Activated B cell treated with CpG ODN at 0.5 μM for 24 hours (primary cell): ENCODE measurements around the gene IGSF9. TPM values are rescaled to one million over a fixed set of nuclear protein-coding genes. Genes with fewer than 3 reads are reported as not detected.

Source experiments
- ATAC-seq: fragments of 200-7000 bp; cut with Tn5 transposase; one replicate; pipeline ENCODE4 v1.10.0; 2021; ENCODE audit warnings: low read depth, mild to moderate bottlenecking, moderate library complexity
- CTCF ChIA-PET: fragments of 350-600 bp; sonication (Branson Sonifier 250); formaldehyde crosslinking; loops from one replicate; lab custom pipeline; 2021; ENCODE audit warnings: antibody characterized with exemption; lab: Charles Lee
- POLR2A ChIA-PET: fragments of 350-600 bp; sonication (Branson Sonifier 250); formaldehyde crosslinking; loops from one replicate; lab custom pipeline; 2021; ENCODE audit warnings: antibody characterized with exemption; lab: Charles Lee
- DNase-seq: peaks from one replicate; pipeline ENCODE4 v3.0.0; 2022
- H3K27ac Mint-ChIP-seq: one replicate; pipeline ENCODE4 v1.8.0; 2020; ENCODE audit warnings: mixed read lengths
- H3K27me3 Mint-ChIP-seq: one replicate; pipeline ENCODE4 v1.8.0; 2021; ENCODE audit warnings: mixed read lengths
- H3K36me3 Mint-ChIP-seq: one replicate; pipeline ENCODE4 v1.8.0; 2021; ENCODE audit warnings: low read depth, mixed read lengths
- H3K4me1 Mint-ChIP-seq: one replicate; pipeline ENCODE4 v1.8.0; 2021; ENCODE audit warnings: mixed read lengths
- H3K4me3 Mint-ChIP-seq: one replicate; pipeline ENCODE4 v1.8.0; 2020; ENCODE audit warnings: mild to moderate bottlenecking, mixed read lengths
- H3K9me3 Mint-ChIP-seq: one replicate; pipeline ENCODE4 v1.8.0; 2020; ENCODE audit warnings: mixed read lengths
- intact Hi-C: fragments of 100-400 bp; cut with micrococcal nuclease; formaldehyde crosslinking; loops from one replicate; pipeline ENCODE4 v1.15.1; 2024
- total RNA-seq: library from RNA; stranded (reverse); gene quantifications from 2 replicates; pipeline ENCODE4 v1.2.3, GENCODE V29; 2022
- TF ChIP-seq, protein P1 (sequence below): fragments of 200-600 bp; IDR thresholded peaks from one replicate; pipeline ENCODE4 v1.8.0; 2022; ENCODE audit warnings: antibody characterized with exemption, mild to moderate bottlenecking

Gene IGSF9
- total RNA-seq, 1 donor from 2014 or later: not detected

DNA sequence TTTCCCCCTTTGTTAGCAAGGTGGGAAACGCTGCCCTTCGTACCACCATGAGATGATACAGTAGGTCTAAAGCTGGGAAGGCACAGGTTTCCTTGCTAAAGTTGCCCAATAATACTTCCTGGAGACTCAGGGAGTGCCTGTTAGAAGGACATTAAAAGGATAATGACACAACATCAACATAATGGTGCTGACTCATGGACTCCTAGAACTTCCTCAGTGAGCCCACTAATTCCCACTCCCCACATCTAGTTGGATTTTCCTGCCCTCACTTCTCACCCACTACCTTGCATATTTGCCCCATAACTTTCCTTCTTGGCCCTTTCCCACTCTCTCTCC lies 62.9 kb downstream of the IGSF9 start:
- H3K36me3 Mint-ChIP-seq: no peaks in the 10 kb centered on the region
- TF ChIP-seq, protein P1, sequence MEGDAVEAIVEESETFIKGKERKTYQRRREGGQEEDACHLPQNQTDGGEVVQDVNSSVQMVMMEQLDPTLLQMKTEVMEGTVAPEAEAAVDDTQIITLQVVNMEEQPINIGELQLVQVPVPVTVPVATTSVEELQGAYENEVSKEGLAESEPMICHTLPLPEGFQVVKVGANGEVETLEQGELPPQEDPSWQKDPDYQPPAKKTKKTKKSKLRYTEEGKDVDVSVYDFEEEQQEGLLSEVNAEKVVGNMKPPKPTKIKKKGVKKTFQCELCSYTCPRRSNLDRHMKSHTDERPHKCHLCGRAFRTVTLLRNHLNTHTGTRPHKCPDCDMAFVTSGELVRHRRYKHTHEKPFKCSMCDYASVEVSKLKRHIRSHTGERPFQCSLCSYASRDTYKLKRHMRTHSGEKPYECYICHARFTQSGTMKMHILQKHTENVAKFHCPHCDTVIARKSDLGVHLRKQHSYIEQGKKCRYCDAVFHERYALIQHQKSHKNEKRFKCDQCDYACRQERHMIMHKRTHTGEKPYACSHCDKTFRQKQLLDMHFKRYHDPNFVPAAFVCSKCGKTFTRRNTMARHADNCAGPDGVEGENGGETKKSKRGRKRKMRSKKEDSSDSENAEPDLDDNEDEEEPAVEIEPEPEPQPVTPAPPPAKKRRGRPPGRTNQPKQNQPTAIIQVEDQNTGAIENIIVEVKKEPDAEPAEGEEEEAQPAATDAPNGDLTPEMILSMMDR: no peak
- no peak for ATAC-seq
- no peak overlapping the region for H3K27ac Mint-ChIP-seq
- H3K9me3 Mint-ChIP-seq: no peaks in the 10 kb centered on the region
- H3K4me3 Mint-ChIP-seq: no peak overlapping the region
- CTCF ChIA-PET: interaction anchor here (1.3 kb wide), 1 partner anchor 10 kb away, joined by 4 read pairs; no protein-coding TSS in a partner anchor
- H3K4me1 Mint-ChIP-seq: no peaks in the 10 kb centered on the region
- POLR2A ChIA-PET: no interaction called here
- intact Hi-C loops: loop anchor here (5.0 kb wide), 1 partner anchor 40 kb away; no protein-coding TSS in a partner anchor
- DNase-seq: no peak
- no peaks in the 10 kb centered on the region for H3K27me3 Mint-ChIP-seq

DNA sequence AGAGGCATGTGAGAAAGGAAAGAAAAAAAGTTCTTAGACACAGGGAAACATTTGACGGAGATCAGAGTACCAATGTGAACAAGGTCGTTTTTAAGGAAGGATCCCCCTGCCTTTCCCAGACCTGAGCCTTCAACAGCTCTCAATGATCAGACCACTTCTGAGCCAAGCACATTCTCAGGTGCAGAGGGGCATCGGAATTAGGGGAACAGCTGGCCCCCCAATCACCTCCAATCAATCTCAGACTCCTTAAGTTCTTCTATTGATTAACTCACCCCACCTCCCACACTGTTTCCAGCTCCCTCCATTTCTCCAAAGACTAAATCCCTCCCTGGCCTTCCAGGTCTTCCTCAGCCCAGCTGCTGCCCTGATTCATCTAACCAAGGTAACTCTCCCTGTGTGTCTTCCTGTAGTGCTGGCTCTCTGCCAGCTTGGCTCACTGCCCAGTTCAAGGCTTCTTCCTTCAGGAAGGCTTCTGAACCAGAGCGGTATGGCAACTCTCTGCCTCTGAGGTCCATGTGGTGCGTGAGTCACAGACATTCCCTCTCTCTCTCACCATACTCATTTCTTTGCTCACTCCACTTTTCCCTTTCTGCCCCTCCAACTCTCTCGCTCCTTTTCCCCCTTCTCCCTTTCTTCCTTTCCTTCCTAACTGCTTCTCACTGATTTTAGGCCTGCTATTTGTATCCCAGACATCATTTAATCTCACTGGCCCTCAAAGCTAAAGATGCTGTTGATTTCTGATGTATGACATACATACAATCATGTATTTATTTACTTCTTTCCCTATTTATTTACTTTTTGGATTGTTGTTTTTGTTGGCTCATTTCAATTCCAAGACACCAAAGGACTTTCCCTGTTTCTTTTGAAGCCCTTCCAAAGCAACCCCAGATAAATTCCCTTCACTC lies 63.5 kb downstream of the IGSF9 start:
- no peak for ATAC-seq
- TF ChIP-seq, protein P1: no peak
- intact Hi-C loops: loop anchor here (5.0 kb wide), 1 partner anchor 40 kb away; no protein-coding TSS in a partner anchor
- Mint-ChIP-seq H3K4me1 (no peaks in the 10 kb centered on the region), H3K4me3 (no peak overlapping the region), H3K27me3 (no peaks in the 10 kb centered on the region), H3K9me3 (no peaks in the 10 kb centered on the region), H3K27ac (no peak overlapping the region), H3K36me3 (no peaks in the 10 kb centered on the region)
- DNase-seq: no peak
- CTCF ChIA-PET: interaction anchor here (1.3 kb wide), 1 partner anchor 10 kb away, joined by 4 read pairs; no protein-coding TSS in a partner anchor
- POLR2A ChIA-PET: no interaction called here

DNA sequence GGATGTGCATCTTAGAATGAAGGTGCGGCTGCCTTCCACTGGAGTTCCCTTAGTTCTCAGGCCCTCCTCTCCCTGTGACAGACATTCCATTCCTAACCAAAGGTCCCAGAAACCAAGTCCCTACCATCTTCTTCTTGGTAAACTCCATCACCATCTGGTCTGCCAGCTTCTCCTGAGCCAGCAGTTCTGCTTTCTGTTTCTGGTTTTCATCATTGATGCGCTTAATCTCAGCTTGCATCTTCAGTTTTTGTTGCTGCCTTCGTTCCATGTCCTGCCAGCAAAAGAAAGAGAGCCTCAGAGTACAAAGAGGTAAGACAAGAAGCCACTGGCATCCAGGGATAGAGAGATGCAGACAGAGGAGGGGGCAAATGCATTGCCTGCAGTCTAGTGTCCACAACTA lies 65.0 kb downstream of the IGSF9 start:
- no peaks in the 10 kb centered on the region for H3K9me3 Mint-ChIP-seq
- no peak for DNase-seq
- intact Hi-C loops: loop anchor here (5.0 kb wide), 1 partner anchor 38 kb away; no protein-coding TSS in a partner anchor
- no peaks in the 10 kb centered on the region for H3K4me1 Mint-ChIP-seq
- no peak overlapping the region for H3K4me3 Mint-ChIP-seq
- POLR2A ChIA-PET: no interaction called here
- TF ChIP-seq, protein P1: no peak
- no peaks in the 10 kb centered on the region for H3K27me3 Mint-ChIP-seq
- ATAC-seq: no peak
- no peaks in the 10 kb centered on the region for H3K36me3 Mint-ChIP-seq
- CTCF ChIA-PET: interaction anchor here (1.3 kb wide), 1 partner anchor 10 kb away, joined by 3 read pairs; no protein-coding TSS in a partner anchor
- H3K27ac Mint-ChIP-seq: no peak overlapping the region

DNA sequence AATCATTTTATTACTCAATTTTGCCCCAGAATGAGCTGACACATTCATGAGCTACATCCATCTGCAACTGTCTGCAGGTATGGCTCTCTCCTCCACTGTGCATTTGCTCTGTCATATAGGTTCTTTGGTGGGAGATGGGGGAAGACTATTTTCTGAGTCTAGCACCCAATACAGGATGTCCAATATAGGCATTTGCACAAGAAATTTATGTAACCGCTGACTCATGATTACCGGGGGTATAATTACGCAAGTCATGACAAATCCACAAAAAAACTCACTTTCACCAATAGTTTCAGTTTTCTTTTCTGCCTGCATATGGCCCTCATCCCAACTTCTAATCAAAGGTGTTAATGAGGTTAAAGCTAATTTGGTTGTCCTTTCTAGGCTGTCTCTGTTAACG lies 65.4 kb downstream of the IGSF9 start:
- intact Hi-C loops: loop anchor here (5.0 kb wide), 1 partner anchor 38 kb away; no protein-coding TSS in a partner anchor
- Mint-ChIP-seq H3K36me3 (no peaks in the 10 kb centered on the region), H3K4me3 (no peak overlapping the region), H3K4me1 (no peaks in the 10 kb centered on the region), H3K27ac (no peak overlapping the region), H3K27me3 (no peaks in the 10 kb centered on the region), H3K9me3 (no peaks in the 10 kb centered on the region)
- ChIA-PET POLR2A (no interaction called here), CTCF (interaction anchor here (1.3 kb wide), 1 partner anchor 10 kb away, joined by 3 read pairs; no protein-coding TSS in a partner anchor)
- DNase-seq: no peak
- ATAC-seq: no peak
- TF ChIP-seq, protein P1: no peak

DNA sequence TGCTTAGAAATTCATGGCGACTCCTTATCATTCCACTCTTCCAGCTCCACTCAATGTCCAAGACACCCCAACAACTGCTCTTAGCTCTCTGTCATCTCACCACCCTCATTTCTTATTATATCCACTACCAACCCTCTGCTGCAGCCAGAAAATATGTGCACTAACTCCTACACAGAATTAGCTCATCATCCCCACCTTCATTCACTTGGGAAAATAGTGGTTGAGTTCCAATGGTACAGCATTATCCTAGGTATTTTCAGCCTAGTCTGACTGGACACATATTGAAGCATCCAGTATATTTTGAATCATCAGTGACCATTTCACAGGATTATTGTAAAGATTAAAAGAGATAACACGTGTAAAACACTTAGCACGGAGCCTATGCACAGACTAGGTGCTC lies 66.3 kb downstream of the IGSF9 start:
- no peaks in the 10 kb centered on the region for H3K27me3 Mint-ChIP-seq
- H3K4me3 Mint-ChIP-seq: no peak overlapping the region
- no peaks in the 10 kb centered on the region for H3K4me1 Mint-ChIP-seq
- no peak overlapping the region for H3K27ac Mint-ChIP-seq
- TF ChIP-seq, protein P1: no peak
- ChIA-PET POLR2A (no interaction called here), CTCF (interaction anchor here (1.1 kb wide), 1 partner anchor 11 kb away, joined by 3 read pairs; no protein-coding TSS in a partner anchor)
- H3K9me3 Mint-ChIP-seq: no peaks in the 10 kb centered on the region
- no peaks in the 10 kb centered on the region for H3K36me3 Mint-ChIP-seq
- ATAC-seq (no peak), DNase-seq (no peak)
- intact Hi-C loops: no loop called here
